K562 (cell line): ENCODE results near the gene SLC44A5. TPM values are rescaled to one million over a fixed set of nuclear protein-coding genes. Genes with fewer than 3 reads are reported as not detected.

Source experiments
- BACH1 ChIP-seq: fragments of 200-800 bp; sonication (Bioruptor generic); IDR thresholded peaks from 2 replicates; pipeline ENCODE4 v1.6.1; 2016; ENCODE audit warnings: missing genetic modification characterization, missing compliant biosample characterization
- BRCA1 ChIP-seq, 2 experiments: fragments of 450-650 bp in 1 of 2; sonication (generic) in 1 of 2; formaldehyde crosslinking in 1 of 2; IDR thresholded peaks; 2 replicates each; pipeline versions ENCODE4 v1.5.0 to v1.6.1; 2017 to 2020; ENCODE audit warnings: mild to moderate bottlenecking in 1 of 2, missing genetic modification reagents in 1 of 2
- CREM ChIP-seq: IDR thresholded peaks from 2 replicates; pipeline ENCODE4 v1.6.1; 2014; ENCODE audit warnings: antibody characterized with exemption, low read depth
- DPF2 ChIP-seq: fragments of 450-650 bp; IDR thresholded peaks from 2 replicates; pipeline ENCODE4 v1.6.1; 2016
- FOXA1 ChIP-seq: fragments of 450-650 bp; IDR thresholded peaks from 2 replicates; pipeline ENCODE4 v1.6.1; 2016; ENCODE audit warnings: mild to moderate bottlenecking, borderline replicate concordance
- GABPB1 ChIP-seq: sonication (generic); formaldehyde crosslinking; IDR thresholded peaks from 2 replicates; pipeline ENCODE4 v1.8.0; 2022; ENCODE audit warnings: mild to moderate bottlenecking, missing genetic modification reagents
- HSF4 ChIP-seq: fragments of 250-450 bp; sonication (Bioruptor Pico); IDR thresholded peaks from 2 replicates; pipeline ENCODE4 v2.1.2; 2022; ENCODE audit warnings: mild to moderate bottlenecking, moderate library complexity, borderline replicate concordance
- NR4A1 ChIP-seq, 2 experiments: fragments of 250-450 bp in 1 of 2; fragments of 450-650 bp in 1 of 2; sonication (Bioruptor Pico) in 1 of 2; IDR thresholded peaks; 2 replicates each; pipeline versions ENCODE4 v1.4.0 to v1.6.1; 2016 to 2020; ENCODE audit warnings: mild to moderate bottlenecking in 2 of 2, missing compliant biosample characterization in 1 of 2, missing genetic modification characterization in 1 of 2, moderate library complexity in 1 of 2
- POLR2AphosphoS2 ChIP-seq: IDR thresholded peaks from 2 replicates; pipeline ENCODE4 v1.6.1; 2012; ENCODE audit warnings: low read length, improper control_type of control experiment
- RAD21 ChIP-seq, 2 experiments: fragments of 250-450 bp in 1 of 2; fragments of 450-650 bp in 1 of 2; sonication (Bioruptor Pico) in 1 of 2; formaldehyde crosslinking in 1 of 2; IDR thresholded peaks in 1 of 2; conservative IDR thresholded peaks in 1 of 2; 2 replicates each; pipeline versions ENCODE4 v1.4.0 to v1.8.0; 2020 to 2022; ENCODE audit warnings: mild to moderate bottlenecking in 2 of 2, moderate library complexity in 1 of 2
- RBFOX2 ChIP-seq: fragments of 200-400 bp; formaldehyde crosslinking; IDR thresholded peaks from 2 replicates; pipeline ENCODE4 v1.6.1; 2017; ENCODE audit warnings: low read depth, mild to moderate bottlenecking, low read length, moderate library complexity
- RBM25 ChIP-seq: fragments of 200-400 bp; formaldehyde crosslinking; IDR thresholded peaks from 2 replicates; pipeline ENCODE4 v1.6.1; 2018; ENCODE audit warnings: low read length, low read depth, moderate library complexity; ENCODE audit not compliant: severe bottlenecking
- SAFB2 ChIP-seq: fragments of 200-400 bp; formaldehyde crosslinking; IDR thresholded peaks from 2 replicates; pipeline ENCODE4 v1.6.1; 2018; ENCODE audit warnings: borderline replicate concordance, low read length, low read depth, moderate library complexity; ENCODE audit not compliant: severe bottlenecking
- SMARCA4 ChIP-seq: fragments of 450-650 bp; IDR thresholded peaks from 2 replicates; pipeline ENCODE4 v1.6.1; 2016
- SMARCC2 ChIP-seq: fragments of 450-650 bp; IDR thresholded peaks from 2 replicates; pipeline ENCODE4 v1.6.1; 2017; ENCODE audit warnings: antibody characterized with exemption, moderate library complexity, mild to moderate bottlenecking, low read depth
- SMC3 ChIP-seq: conservative IDR thresholded peaks from 2 replicates; pipeline ENCODE4 v1.6.1; 2011; ENCODE audit warnings: low read depth, low read length, improper control_type of control experiment; ENCODE audit not compliant: insufficient read depth
- TAF15 ChIP-seq: fragments of 200-400 bp; formaldehyde crosslinking; IDR thresholded peaks from 2 replicates; pipeline ENCODE4 v1.6.1; 2017; ENCODE audit warnings: mild to moderate bottlenecking, low read depth, low read length, moderate library complexity
- TARDBP ChIP-seq: fragments of 450-650 bp; IDR thresholded peaks from 2 replicates; pipeline ENCODE4 v1.6.1; 2016
- THRAP3 ChIP-seq: fragments of 450-650 bp; IDR thresholded peaks from 2 replicates; pipeline ENCODE4 v1.6.1; 2016; ENCODE audit warnings: mild to moderate bottlenecking, inconsistent platforms, borderline replicate concordance
- ZNF24 ChIP-seq: fragments of 450-650 bp; IDR thresholded peaks from 2 replicates; pipeline ENCODE4 v1.6.1; 2016
- polyA plus RNA-seq, 8 experiments: library from polyadenylated mRNA; depleted of rRNA in 4 of 8; stranded (reverse) in 5 of 8; unstranded in 3 of 8; fragments of >200 nt; fragmentation: Nextera tagmentation in 2 of 8; fragmentation: Illumina TruSeq in 1 of 8; extraction: Ambion mirVana in 2 of 8; extraction: Trizol in 1 of 8; gene quantifications; 2 replicates each; pipeline versions ENCODE4 v1.2.1 to v1.2.3, GENCODE V29; 2011 to 2014; ENCODE audit warnings: inconsistent platforms in 1 of 8, missing spikeins in 1 of 8
- total RNA-seq, 7 experiments: library from RNA; depleted of rRNA in 6 of 7; stranded (reverse); fragments of >200 nt in 6 of 7; fragmentation: Illumina TruSeq in 2 of 7; extraction: Trizol in 2 of 7; gene quantifications; 2 replicates each; pipeline versions ENCODE4 v1.2.1 to v1.2.3, GENCODE V29; 2011 to 2021; ENCODE audit warnings: low replicate concordance in 1 of 7
- TF ChIP-seq, protein P1 (sequence below): fragments of 450-650 bp; IDR thresholded peaks from 2 replicates; pipeline ENCODE4 v1.7.0; 2016; ENCODE audit warnings: borderline replicate concordance
- TF ChIP-seq, protein P2 (sequence below): fragments of 450-650 bp; formaldehyde crosslinking; conservative IDR thresholded peaks from 2 replicates; pipeline ENCODE4 v1.4.0; 2022; ENCODE audit warnings: mild to moderate bottlenecking, missing genetic modification characterization
- TF ChIP-seq, protein P3 (sequence below): fragments of 450-650 bp; IDR thresholded peaks from 2 replicates; pipeline ENCODE4 v1.6.1; 2017; ENCODE audit warnings: antibody characterized with exemption
- TF ChIP-seq, protein P4 (sequence below): fragments of 450-650 bp; IDR thresholded peaks from 2 replicates; pipeline ENCODE4 v1.6.1; 2017; ENCODE audit warnings: mild to moderate bottlenecking, moderate library complexity

The SLC44A5 gene
- total and polyA plus RNA-seq, 9 of the 15 experiments (the other 6 are each of a cell fraction or from before 2014, with no cell fraction given): 1.2 to 10.1 (median 3.2) TPM

DNA sequence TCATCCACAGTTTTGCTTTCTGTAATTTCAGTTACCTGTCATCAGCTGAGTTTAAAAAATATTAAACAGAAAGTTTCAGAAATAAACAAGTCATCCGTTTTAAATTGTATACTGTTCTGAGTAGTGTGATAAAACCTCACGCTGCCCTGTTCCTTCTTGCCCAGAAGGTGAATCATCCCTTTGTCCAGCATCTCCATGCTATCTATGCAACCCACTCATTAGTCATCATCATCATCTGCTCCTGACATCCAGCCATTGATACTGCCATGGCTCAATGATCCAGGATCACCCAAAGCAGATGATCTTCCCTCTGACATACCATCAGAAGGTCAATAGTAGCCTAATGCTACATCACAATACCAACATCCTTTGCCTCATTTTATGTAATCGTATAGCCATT, 198.3 kb downstream of the SLC44A5 start (continued):
- TF ChIP-seq BACH1 (no peak), RAD21 (CRISPR knock-in tag; conservative IDR thresholded peaks at IDR 0.05 in 1 of 2, IDR thresholded peaks at IDR 0.05 in 1 of 2) (no peak), DPF2 (peak; percentile 54), ZNF24 (no peak), GABPB1 (CRISPR knock-in tag) (no peak), BRCA1 (IDR thresholded peaks at IDR 0.05) (no peak), BRCA1 (CRISPR knock-in tag; IDR thresholded peaks at IDR 0.05) (no peak), RBM25 (no peak), THRAP3 (no peak), NR4A1 (CRISPR knock-in tag; IDR thresholded peaks at IDR 0.05) (no peak), NR4A1 (tag; IDR thresholded peaks at IDR 0.05) (no peak), POLR2AphosphoS2 (no peak), FOXA1 (no peak), HSF4 (no peak), TAF15 (no peak), SMC3 (no peak), CREM (no peak), SAFB2 (no peak), SMARCC2 (0 out of 2 replicates have a peak, but pooled peaks have one; percentile 25), RBFOX2 (no peak), SMARCA4 (peak; percentile 59; the same call in 1 of the 2 replicates), TARDBP (no peak)
- TF ChIP-seq, protein P1, sequence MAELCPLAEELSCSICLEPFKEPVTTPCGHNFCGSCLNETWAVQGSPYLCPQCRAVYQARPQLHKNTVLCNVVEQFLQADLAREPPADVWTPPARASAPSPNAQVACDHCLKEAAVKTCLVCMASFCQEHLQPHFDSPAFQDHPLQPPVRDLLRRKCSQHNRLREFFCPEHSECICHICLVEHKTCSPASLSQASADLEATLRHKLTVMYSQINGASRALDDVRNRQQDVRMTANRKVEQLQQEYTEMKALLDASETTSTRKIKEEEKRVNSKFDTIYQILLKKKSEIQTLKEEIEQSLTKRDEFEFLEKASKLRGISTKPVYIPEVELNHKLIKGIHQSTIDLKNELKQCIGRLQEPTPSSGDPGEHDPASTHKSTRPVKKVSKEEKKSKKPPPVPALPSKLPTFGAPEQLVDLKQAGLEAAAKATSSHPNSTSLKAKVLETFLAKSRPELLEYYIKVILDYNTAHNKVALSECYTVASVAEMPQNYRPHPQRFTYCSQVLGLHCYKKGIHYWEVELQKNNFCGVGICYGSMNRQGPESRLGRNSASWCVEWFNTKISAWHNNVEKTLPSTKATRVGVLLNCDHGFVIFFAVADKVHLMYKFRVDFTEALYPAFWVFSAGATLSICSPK: no peak
- TF ChIP-seq, protein P2, sequence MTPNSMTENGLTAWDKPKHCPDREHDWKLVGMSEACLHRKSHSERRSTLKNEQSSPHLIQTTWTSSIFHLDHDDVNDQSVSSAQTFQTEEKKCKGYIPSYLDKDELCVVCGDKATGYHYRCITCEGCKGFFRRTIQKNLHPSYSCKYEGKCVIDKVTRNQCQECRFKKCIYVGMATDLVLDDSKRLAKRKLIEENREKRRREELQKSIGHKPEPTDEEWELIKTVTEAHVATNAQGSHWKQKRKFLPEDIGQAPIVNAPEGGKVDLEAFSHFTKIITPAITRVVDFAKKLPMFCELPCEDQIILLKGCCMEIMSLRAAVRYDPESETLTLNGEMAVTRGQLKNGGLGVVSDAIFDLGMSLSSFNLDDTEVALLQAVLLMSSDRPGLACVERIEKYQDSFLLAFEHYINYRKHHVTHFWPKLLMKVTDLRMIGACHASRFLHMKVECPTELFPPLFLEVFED (CRISPR knock-in tag): no peak
- TF ChIP-seq, protein P3, sequence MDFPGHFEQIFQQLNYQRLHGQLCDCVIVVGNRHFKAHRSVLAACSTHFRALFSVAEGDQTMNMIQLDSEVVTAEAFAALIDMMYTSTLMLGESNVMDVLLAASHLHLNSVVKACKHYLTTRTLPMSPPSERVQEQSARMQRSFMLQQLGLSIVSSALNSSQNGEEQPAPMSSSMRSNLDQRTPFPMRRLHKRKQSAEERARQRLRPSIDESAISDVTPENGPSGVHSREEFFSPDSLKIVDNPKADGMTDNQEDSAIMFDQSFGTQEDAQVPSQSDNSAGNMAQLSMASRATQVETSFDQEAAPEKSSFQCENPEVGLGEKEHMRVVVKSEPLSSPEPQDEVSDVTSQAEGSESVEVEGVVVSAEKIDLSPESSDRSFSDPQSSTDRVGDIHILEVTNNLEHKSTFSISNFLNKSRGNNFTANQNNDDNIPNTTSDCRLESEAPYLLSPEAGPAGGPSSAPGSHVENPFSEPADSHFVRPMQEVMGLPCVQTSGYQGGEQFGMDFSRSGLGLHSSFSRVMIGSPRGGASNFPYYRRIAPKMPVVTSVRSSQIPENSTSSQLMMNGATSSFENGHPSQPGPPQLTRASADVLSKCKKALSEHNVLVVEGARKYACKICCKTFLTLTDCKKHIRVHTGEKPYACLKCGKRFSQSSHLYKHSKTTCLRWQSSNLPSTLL: no peak
- TF ChIP-seq, protein P4, sequence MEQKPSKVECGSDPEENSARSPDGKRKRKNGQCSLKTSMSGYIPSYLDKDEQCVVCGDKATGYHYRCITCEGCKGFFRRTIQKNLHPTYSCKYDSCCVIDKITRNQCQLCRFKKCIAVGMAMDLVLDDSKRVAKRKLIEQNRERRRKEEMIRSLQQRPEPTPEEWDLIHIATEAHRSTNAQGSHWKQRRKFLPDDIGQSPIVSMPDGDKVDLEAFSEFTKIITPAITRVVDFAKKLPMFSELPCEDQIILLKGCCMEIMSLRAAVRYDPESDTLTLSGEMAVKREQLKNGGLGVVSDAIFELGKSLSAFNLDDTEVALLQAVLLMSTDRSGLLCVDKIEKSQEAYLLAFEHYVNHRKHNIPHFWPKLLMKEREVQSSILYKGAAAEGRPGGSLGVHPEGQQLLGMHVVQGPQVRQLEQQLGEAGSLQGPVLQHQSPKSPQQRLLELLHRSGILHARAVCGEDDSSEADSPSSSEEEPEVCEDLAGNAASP: no peak
